Ovary (tissue), 9 donors: ENCODE results near the gene PSD2. TPM values are rescaled to one million over a fixed set of nuclear protein-coding genes. Genes with fewer than 3 reads are reported as not detected.
A peak's percentile ranks its signal among the peaks of the same experiment; 100 is the strongest.

Source experiments
- DNase-seq, 5 donors: peaks; one replicate each; pipeline ENCODE4 v3.0.0-alpha.2; 2019 to 2020
- H3K27ac ChIP-seq, 2 donors: fragments of 200-600 bp; one replicate each; pipeline versions ENCODE4 v1.5.1 to v1.8.0; 2019 to 2022
- H3K27me3 ChIP-seq: fragments of 200-600 bp; one replicate; pipeline ENCODE4 v1.8.0; 2022
- H3K36me3 ChIP-seq: fragments of 200-600 bp; sonication (generic); one replicate; pipeline ENCODE4 v1.5.1; 2019
- H3K4me1 ChIP-seq: one replicate; pipeline ENCODE4 v1.8.1; 2013; ENCODE audit warnings: mild to moderate bottlenecking, moderate library complexity; ENCODE audit not compliant: insufficient read depth
- H3K4me3 ChIP-seq: fragments of 200-600 bp; sonication (generic); one replicate; pipeline ENCODE4 v1.5.1; 2017
- H3K9me3 ChIP-seq, 2 donors: fragments of 200-600 bp in 1 of 2; sonication (generic) in 1 of 2; one replicate each; pipeline versions ENCODE4 v1.5.1 to v1.8.1; 2013 to 2019; ENCODE audit warnings: mild to moderate bottlenecking in 1 of 2, moderate library complexity in 1 of 2
- EP300 ChIP-seq: sonication (generic); formaldehyde crosslinking; IDR thresholded peaks from one replicate; pipeline ENCODE4 v1.6.1; 2017; ENCODE audit warnings: antibody characterized with exemption
- POLR2A ChIP-seq: fragments of 450-650 bp; IDR thresholded peaks from one replicate; pipeline ENCODE4 v1.6.1; 2017; ENCODE audit warnings: antibody characterized with exemption, mild to moderate bottlenecking, moderate library complexity
- WGBS, 3 donors: extraction: QIAGEN DNeasy Blood & Tissue Kit in 1 of 3; methylation state at CpG; one replicate each; pipeline versions ENCODE4 v1.1.5 to v1.1.7; 2013 to 2017; 5-methylcytosine and 5-hydroxymethylcytosine counted together
- intact Hi-C, 4 donors: fragments of 100-400 bp; cut with DNase I; formaldehyde crosslinking; loops; one replicate each; pipeline versions ENCODE4 v1.11.0 to v1.15.1; 2022 to 2023
- polyA plus RNA-seq, 2 donors: library from polyadenylated mRNA; stranded (reverse); fragments of 200-250 nt in 1 of 2; fragments of 350-450 nt in 1 of 2; fragmentation: Illumina TruSeq in 1 of 2; extraction: RNeasy Lipid Tissue Mini Kit (QIAGEN cat#74804) in 1 of 2; gene quantifications; one replicate each; pipeline ENCODE4 v1.2.3, GENCODE V29; 2013 to 2014
- total RNA-seq, 7 donors: library from RNA; depleted of rRNA in 2 of 7; stranded (reverse); fragments of >200 nt in 2 of 7; fragmentation: NEBNext Ultra II Directional in 3 of 7; extraction: Animal tissue kit (Norgen Biotek cat#: 25700) in 3 of 7; gene quantifications; one replicate each; pipeline versions ENCODE4 v1.1.0 to v1.2.4, GENCODE V29; 2016 to 2023
- TF ChIP-seq, protein P1 (sequence below), 3 donors: fragments of 450-650 bp in 2 of 3; fragments of 200-600 bp in 1 of 3; IDR thresholded peaks; one replicate each; pipeline versions ENCODE4 v1.5.1 to v1.8.0; 2016 to 2022; ENCODE audit warnings: antibody characterized with exemption in 3 of 3, mild to moderate bottlenecking in 1 of 3
- donor health status: DM: no; HTN: no; CAD: no; lungs with moderate emphysema.
- donor health status: DM: no; HTN: no; CAD: no.
- donor health status: Bipolar disorder and iron deficiency.
- donor health status: DM: yes; HTN: yes; CAD: no.
- donor health status: DM: no; HTN: no; CAD: no.
- donor health status: DM: yes; HTN: yes; CAD: no.

PSD2 gene
- total and polyA plus RNA-seq, 9 donors = 0.05 to 0.37 (median 0.12) TPM; not detected in 2

DNA sequence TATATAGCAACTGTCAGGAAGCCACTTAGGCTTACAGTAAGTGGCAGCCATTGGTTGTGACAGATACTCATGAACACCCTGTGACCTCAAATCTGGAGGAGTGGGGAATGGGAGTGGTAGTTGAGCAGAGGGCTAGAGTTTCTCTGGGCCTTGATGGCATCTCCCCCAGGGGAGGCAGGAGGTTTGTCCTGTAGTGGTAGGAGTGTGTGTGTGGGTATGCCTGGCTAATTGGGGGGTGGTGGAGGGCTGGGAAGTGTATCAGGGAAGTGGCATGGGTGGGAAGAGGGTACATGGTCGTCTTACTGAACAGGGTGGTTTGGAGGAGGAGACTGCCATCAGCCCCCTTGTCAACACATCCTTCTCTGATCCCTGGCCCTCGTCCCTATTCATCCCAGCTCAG is 71.5 kb downstream of the PSD2 start:
- no peaks in the 10 kb centered on the region for H3K27me3 ChIP-seq
- intact Hi-C loops = loop anchor here in 3 of 4 donors (5.0 to 10.0 kb wide), 3 partner anchors 35 to 98 kb away; no protein-coding TSS in a partner anchor
- peaks cover 34% of the 10 kb centered on the region for H3K4me1 ChIP-seq
- H3K9me3 ChIP-seq = no peaks in the 10 kb centered on the region
- 75 to 87% (median 81%) methylated on average over 2 of the region's 2 CpGs for WGBS, 3 donors
- no peak overlapping the region for H3K4me3 ChIP-seq
- no peak overlapping the region for H3K27ac ChIP-seq
- peak in 1 of 5 donors; percentile 24 for DNase-seq
- TF ChIP-seq EP300 = no peak
- TF ChIP-seq, protein P1, sequence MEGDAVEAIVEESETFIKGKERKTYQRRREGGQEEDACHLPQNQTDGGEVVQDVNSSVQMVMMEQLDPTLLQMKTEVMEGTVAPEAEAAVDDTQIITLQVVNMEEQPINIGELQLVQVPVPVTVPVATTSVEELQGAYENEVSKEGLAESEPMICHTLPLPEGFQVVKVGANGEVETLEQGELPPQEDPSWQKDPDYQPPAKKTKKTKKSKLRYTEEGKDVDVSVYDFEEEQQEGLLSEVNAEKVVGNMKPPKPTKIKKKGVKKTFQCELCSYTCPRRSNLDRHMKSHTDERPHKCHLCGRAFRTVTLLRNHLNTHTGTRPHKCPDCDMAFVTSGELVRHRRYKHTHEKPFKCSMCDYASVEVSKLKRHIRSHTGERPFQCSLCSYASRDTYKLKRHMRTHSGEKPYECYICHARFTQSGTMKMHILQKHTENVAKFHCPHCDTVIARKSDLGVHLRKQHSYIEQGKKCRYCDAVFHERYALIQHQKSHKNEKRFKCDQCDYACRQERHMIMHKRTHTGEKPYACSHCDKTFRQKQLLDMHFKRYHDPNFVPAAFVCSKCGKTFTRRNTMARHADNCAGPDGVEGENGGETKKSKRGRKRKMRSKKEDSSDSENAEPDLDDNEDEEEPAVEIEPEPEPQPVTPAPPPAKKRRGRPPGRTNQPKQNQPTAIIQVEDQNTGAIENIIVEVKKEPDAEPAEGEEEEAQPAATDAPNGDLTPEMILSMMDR (IDR thresholded peaks at IDR 0.05) = no peak
- no peak for TF ChIP-seq POLR2A
- no peaks in the 10 kb centered on the region for H3K36me3 ChIP-seq

DNA sequence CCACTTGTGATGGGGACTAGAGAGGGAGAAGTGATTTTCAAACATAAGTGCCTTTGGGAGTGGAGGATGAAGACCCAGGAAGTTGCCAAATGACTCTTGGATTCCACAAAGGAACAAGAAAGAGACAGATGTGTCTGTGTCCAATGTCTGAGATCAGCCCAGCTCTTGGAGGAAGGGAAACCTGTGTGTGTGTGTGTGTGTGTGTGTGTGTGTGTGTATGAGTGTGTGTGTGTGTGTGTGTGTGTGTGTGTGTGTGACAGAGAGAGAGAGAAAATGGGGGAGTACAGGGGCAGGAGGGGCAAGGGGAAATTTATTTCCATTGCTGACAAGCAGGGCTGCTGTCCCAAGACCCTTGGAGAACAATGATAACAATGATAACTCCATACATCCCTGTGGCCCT is 72.0 kb downstream of the PSD2 start:
- no peaks in the 10 kb centered on the region for H3K27me3 ChIP-seq
- peak in 1 of 5 donors; percentile 21 for DNase-seq
- H3K4me3 ChIP-seq = no peak overlapping the region
- intact Hi-C loops = loop anchor here in 3 of 4 donors (5.0 to 10.0 kb wide), 3 partner anchors 35 to 97 kb away; no protein-coding TSS in a partner anchor
- H3K36me3 ChIP-seq = no peaks in the 10 kb centered on the region
- TF ChIP-seq, protein P1 (IDR thresholded peaks at IDR 0.05) = no peak
- TF ChIP-seq EP300 (no peak), POLR2A (no peak)
- no peaks in the 10 kb centered on the region for H3K9me3 ChIP-seq
- peak overlapping the region in 1 of 2 donors; percentile 32 for H3K27ac ChIP-seq
- H3K4me1 ChIP-seq = peaks cover 31% of the 10 kb centered on the region

- Histone ChIP-seq H3K9me3 (no peaks in the 10 kb centered on the region), H3K27me3 (no peaks in the 10 kb centered on the region), H3K36me3 (no peaks in the 10 kb centered on the region), H3K4me1 (peaks cover 32% of the 10 kb centered on the region), H3K27ac (peak overlapping the region; percentile 44 to 72), H3K4me3 (no peak overlapping the region)
- intact Hi-C loops = loop anchor here in 3 of 4 donors (5.0 to 10.0 kb wide), 3 partner anchors 33 to 96 kb away; no protein-coding TSS in a partner anchor
- 18 to 33% (median 26%) methylated on average over 9 of the region's 9 CpGs for WGBS, 3 donors
- TF ChIP-seq EP300 (no peak), POLR2A (no peak)
- TF ChIP-seq, protein P1 (IDR thresholded peaks at IDR 0.05) = no peak
- peak in 1 of 5 donors; percentile 62 for DNase-seq
Observed at GRCh38 chr5:139869042-139869790, 73.6 kb downstream of the PSD2 start.

- WGBS, 3 donors = 86 to 100% (median 89%) methylated on average over 1 of the region's 1 CpG
- Histone ChIP-seq H3K4me3 (no peak overlapping the region), H3K27ac (peak overlapping the region; percentile 39 to 72), H3K36me3 (no peaks in the 10 kb centered on the region), H3K4me1 (peaks cover 31% of the 10 kb centered on the region), H3K27me3 (no peaks in the 10 kb centered on the region), H3K9me3 (no peaks in the 10 kb centered on the region)
- intact Hi-C loops = no loop called here
- TF ChIP-seq, protein P1 (IDR thresholded peaks at IDR 0.05) = no peak
- TF ChIP-seq POLR2A = no peak
- TF ChIP-seq EP300 = no peak
- peak in 1 of 5 donors; percentile 32 for DNase-seq
Observed at GRCh38 chr5:139870677-139871076, 75.1 kb downstream of the PSD2 start.
